ENCODE results near the gene NCBP1. TPM values are rescaled to one million over a fixed set of nuclear protein-coding genes. Genes with fewer than 3 reads are reported as not detected.
"Not testable (repeated sequence)": the region's sequence is repeated elsewhere in the genome, so short reads cannot be mapped to it uniquely, and the experiment has no call there.

Gene NCBP1
- total RNA-seq, 1 donor from 2014 or later, result 24.7 TPM

DNA sequence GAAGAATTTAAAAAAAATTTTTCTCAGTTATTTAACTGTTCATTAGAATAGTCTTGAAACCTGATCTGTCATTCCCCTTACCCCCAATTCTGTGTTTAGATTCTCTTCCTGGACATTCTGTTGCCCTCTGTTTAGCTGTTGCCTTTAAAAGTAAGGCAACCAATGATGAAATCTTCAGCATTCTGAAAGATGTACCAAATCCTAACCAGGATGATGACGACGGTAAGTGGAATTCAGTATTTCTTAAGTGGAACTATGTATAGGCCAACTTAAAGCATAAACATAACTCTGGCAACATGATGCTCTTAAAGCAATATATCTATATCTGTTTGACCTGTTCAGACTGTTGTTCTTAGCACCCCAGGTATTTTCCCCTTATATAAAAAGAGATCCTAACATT, 27.2 kb downstream of the NCBP1 start:
- intact Hi-C loops (cut with DNase I), result no loop called here
- DNase-seq (ENCODE audit: low spot score) (no peak), ATAC-seq (no peak)

DNA sequence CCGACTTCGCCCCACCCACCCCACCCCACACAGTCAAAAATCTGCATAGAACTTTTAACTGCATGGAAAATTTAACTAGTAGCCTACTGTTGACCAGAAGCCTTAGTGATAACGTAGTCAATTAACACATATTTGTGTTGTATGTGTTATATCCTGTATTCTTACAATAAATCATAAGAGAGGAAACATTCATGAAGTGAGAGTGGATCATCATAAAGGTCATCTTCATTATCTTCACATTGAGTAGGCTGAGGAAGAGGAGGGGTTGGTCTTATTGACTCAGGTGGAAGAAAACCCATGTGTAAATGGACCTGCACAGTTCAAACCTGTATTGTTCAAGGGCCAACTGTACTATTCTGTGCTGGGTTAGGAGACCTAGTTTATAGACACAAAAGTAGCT, 32.1 kb downstream of the NCBP1 start:
- intact Hi-C loops (cut with DNase I), result no loop called here
- DNase-seq (ENCODE audit: low spot score) (no peak), ATAC-seq (no peak)

DNA sequence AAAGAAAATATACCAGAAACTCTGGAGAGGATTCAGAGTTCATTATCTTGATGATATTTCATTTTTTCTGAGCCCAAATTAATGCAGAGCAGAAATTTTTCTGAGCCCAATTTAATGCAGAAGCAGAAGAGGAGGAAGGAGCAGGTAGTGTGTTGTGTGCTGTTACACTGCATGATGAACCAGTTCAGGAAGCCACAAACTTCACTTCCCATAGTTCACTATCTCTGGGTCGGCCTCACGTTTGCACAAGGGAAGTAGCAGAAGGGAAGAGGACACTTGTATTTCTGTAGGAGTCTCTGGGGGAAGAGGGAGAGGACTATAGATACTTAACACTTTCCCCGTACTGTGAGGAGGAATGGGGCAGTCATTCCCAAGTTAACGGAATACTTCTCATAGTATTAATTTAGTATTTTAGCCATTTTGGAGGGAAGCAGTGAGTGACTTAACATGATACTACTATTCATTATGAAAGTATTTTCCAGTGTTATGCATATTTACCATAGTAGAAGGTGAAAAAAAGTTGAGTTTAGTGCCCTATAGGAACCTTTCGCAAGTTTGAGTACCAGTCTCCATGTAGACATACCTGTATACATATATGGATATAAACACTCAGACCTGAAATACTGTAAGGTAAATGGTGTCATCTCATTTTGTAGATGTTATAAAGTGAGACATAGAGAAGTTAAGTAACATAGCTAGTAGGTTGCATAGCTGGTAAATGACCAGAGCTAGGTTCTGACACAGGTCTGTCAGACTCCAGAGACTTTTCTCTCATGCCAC, 33.5 kb downstream of the NCBP1 start:
- intact Hi-C loops (cut with DNase I), result no loop called here
- ATAC-seq, result peak; percentile 28

DNA sequence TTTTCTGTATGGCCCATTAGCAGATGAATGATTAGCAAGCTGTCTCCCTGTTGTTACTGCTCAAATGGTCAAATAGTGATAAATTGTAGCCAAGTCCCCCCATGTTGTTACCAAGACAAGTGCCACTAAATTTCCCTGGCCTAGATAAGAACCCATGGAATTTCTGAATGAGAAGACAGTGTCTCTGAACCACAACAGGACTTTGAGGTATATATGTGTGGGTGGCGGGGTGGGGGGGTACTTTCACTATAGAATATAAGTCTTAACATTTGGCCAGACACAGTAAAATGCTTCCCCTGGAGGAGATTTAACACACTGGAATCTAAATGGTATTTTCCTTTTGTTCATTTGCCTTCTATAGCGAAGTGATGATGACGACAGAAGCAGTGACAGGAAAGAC, 34.9 kb downstream of the NCBP1 start:
- DNase-seq (ENCODE audit: low spot score), result no peak
- intact Hi-C loops (cut with DNase I), result no loop called here
- ATAC-seq, result no peak

More for the DNA sequence above, 33.5 kb downstream of the NCBP1 start:
- DNase-seq (ENCODE audit: low spot score), result no peak

DNA sequence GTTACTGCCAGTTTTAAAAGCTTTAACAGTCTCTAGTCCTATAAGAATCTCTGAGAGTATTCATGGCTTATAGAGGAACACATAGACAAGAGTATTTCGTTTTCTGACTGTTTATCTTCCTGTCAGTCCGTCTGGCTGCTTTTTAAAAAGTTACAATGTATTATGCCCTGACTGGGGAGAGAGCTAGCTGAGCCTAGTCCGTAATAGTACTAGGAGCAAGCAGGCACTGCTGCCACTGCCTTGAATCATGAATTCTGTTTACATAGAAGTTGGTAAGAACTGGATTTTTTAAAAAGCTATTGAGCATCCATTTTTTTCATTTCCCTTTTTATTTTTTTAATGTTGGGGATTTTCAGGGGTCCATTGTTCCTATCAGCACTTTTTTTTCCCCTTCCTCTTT, 37.0 kb downstream of the NCBP1 start:
- ATAC-seq, result no peak
- intact Hi-C loops (cut with DNase I), result no loop called here
- no peak for DNase-seq (ENCODE audit: low spot score)

DNA sequence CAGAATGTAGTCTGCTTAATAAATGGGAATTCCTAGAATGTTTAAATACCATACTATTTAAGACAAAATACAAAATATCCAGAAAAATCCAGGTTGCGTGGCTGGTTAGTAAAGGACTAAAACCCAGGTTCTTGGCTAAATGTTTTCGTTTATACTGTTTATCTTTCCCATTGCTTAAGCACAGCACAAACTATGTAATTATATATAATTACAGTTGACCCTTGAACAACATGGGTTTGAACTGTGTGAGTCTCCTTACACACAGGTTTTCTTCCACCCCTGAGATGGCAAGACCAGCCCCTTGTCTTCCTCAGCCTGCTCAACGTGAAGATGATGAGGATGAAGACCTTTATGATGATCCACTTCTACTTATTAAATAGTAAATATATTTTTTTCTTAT, 38.8 kb downstream of the NCBP1 start:
- DNase-seq (ENCODE audit: low spot score), result no peak
- intact Hi-C loops (cut with DNase I), result no loop called here
- no peak for ATAC-seq

DNA sequence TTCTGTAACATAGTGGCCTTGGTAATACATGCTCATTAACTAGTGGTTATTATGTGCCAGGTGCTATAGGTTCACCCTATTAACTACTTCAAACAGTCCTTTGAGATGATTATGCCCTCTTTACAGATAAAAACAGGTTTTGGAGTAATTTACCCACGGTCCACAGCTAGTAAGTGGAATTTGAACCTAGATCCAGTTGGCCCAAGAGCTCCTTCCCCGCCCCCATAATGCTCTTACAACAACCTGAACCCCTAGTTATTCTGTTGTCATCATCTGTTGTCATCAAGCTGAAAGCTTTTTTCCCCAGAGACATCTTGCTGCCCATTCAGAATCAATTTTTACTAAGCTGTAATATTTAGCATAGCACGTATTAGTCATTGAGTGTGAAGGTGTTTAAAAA, 40.3 kb downstream of the NCBP1 start:
- DNase-seq (ENCODE audit: low spot score), result no peak
- intact Hi-C loops (cut with DNase I), result no loop called here
- no peak for ATAC-seq

DNA sequence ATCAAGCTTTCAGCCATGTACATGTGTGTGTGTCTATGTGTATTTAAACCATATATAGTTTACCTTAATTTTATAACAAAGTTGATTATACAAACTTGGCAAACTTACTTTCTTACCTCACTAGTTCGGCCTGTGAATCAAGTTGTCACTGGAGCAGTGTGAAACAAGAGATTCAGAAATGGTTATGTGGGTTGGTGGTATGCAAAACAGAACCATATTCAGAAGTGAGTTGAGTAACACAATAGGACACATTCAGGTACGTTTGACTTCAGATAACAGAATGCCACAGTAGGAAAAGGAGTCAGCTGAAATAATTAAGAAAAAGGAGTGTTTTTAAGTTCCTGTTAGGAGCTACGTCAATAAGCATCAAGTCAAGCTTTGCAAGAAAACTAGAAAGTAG, 42.0 kb downstream of the NCBP1 start:
- ATAC-seq (no peak), DNase-seq (ENCODE audit: low spot score) (no peak)
- intact Hi-C loops (cut with DNase I), result no loop called here

DNA sequence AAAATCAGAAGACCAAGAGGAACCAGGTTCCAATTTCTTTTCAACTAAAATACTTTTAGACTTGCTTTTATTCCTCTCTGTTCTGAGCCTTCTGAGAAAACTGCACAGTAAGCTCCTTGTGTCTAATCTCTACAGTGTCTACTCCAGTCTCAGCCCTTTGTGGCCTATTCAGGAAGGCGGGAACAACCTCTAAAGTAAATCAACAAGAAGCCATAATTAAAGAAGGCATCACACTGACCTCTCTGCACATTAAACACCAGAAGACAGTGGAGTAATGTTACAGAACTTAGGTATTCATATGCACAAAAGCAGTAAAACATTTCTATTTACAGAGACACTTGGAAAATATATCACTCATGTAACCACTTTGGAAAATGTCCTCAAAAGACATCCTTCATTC, 48.6 kb downstream of the NCBP1 start:
- intact Hi-C loops (cut with DNase I), result no loop called here
- DNase-seq (ENCODE audit: low spot score), result no peak
- no peak for ATAC-seq

DNA sequence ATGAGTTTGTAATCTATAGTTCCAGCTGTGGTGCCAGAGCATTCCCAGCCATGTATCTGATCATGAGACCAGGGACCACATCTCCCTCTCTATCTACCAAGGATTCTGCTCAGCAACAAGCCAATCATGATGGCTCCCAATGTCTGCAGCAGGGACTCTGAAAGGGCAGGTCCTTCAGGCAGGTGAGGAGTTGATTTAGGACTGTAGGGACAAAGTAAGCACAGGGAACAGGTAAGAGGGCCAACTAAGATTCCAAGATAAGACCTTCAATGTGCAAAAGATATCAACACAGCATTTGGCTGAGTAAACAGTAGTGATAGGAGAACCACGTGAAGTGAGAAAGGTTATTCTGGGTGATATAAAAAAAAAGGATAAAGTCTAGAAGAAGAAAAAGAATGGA, 55.0 kb downstream of the NCBP1 start:
- DNase-seq (ENCODE audit: low spot score) (no peak), ATAC-seq (no peak)
- intact Hi-C loops (cut with DNase I), result no loop called here

DNA sequence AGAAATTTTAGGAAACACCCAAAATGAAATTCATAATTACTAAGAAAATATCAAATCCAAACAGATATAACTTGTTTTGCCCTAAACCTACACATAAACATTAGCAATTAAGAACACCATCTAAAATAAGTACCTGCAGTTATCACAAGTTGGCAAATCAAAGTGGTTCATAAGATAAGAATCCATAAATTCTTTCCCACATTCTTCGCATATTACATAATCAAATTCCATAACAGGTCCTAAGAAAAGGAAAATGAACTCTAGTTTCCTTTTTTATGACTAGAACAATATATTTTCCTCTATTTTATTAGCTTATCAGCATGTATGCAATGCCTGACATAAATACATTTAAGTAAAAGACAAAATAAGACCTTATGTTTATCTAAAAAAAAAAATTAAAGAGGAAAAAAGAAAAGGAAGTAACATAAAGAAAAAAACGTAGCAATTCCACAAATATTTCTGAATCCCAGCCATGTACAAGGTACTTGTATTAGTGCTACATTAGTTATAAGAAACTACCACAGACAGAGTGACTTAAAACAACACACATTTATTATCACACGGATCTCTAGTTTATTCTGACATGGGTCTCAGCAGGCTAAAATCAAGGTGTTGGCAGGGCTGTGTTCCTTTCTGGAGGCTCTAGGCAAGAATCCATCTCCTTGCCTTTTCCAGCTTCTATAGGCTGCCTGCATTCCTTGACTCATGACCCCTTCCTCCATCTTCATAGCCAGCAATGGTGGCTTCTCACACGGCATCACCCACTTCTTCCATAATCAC, 56.0 kb downstream of the NCBP1 start:
- DNase-seq (ENCODE audit: low spot score), result no peak
- ATAC-seq, result no peak
- intact Hi-C loops (cut with DNase I), result no loop called here

DNA sequence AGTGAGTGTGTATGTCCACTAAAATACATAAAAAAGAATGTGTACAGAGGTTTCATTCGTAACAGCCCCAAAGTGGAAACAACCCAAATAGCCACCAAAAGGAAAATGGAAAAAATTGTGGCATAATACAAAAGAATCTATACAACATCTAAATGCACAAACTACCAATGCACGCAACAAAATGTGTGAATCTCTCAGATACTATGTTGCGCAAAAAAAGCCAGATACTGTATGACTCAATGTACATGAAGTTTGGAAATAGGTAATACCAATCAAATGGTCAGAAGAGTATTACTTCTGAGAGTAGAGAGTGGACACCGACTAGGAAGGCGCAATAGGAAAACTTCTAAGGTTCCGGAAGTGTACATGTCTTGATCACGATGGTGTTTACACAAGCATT, 61.1 kb downstream of the NCBP1 start:
- intact Hi-C loops (cut with DNase I), result no loop called here
- DNase-seq (ENCODE audit: low spot score), result no peak
- no peak for ATAC-seq

DNA sequence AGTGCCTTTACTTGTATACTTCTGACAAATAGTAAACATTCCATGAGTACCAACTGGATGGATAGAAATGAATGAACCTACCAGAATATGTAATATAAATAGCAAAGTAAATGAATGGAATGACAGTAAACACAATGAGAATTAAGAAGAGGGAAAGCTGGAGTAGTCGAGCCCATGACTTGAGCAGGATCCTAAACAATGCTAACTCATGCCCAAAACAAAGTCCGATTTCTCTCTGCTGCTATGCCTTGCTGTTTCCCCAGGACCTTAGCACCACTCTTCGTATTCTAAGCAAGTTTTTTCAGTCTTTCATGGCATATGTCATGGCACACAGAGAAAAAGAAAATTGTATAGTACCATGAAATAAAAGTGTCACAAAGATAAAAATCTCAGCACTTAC, 61.8 kb downstream of the NCBP1 start:
- ATAC-seq (no peak), DNase-seq (ENCODE audit: low spot score) (no peak)
- intact Hi-C loops (cut with DNase I), result no loop called here

DNA sequence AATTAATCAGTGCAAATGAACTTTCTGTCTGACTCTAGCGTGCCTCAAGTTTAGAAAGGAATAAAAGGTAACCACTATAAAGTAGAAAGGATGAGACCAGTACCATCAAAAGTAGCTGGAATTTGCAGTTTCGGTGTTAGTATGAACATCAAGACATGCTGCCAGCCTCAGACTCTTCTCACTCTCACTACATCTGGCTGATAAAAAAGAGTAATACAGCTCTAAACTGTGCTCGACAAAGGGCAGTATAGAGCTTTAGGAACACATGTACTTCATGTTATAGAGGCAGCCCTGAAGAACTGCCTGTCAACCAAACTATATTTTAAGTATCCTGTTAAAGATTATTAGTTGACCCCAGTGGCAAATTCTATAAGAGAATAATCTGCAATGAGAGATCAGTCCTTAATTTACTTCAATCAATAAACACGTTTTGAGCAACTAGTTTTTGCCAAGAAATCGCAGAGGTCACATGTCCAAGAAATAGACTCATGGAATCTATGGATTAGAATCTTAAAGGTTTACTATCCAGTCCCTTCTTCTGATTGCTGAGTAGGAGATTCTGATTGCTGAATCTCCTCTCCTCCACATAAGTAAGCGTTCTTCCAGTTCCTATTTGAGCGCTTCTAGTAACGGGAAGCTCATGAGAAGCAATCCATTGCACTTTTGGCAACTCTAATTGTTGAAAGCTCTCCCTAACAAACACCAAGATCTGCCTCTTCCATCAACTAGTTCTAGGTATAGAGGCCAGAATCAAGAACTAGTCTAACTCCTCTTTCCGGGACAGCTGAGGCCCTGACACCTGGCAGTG, 62.6 kb downstream of the NCBP1 start:
- intact Hi-C loops (cut with DNase I), result no loop called here
- DNase-seq (ENCODE audit: low spot score) (no peak), ATAC-seq (no peak)

DNA sequence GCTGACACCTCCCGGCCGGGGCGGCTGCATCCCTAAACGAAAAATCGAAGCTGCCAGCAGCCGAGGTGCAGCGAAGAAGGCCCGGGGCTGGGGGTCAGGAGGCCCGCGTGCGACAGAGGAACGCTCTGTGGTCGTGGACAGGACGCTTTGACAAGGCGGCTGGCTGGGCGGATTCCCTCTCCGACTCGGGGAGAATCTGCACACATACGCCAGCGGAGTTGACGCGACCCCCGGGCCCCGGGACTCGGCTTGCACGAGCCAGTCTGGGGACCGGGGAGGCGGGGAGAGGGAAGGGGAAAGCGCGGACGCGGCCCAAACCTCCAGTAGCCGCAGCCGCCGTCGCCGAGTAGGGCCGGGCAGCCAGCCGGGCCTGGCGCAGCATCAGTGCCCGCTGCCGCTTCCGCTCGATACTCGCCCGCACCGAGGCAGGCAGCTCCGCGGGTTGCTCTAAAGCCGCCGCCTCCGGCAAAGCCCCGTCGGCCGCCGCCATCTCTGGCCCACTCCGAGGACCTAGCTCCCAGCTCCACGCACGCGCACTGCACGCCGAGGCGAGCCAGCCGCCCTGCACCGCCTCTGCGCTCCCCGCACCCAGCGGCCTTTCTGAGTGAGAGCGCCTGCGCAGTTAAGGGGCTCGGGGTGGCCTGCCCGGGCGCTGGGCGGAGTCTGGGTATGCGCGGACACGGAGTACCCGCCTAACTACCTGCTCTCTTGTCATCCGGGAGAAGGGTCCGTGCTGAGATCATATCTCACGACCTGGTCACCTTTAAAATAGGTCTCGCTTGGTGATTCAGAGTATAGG, 63.4 kb downstream of the NCBP1 start, which contains the start of gene XPA:
Gene XPA (minus strand): TSS at position 538 of the 799 bp plus-strand sequence. CDS start 48 bp downstream, at position 490.
- peak; percentile 99 for ATAC-seq
- intact Hi-C loops (cut with DNase I), result no loop called here
- DNase-seq (ENCODE audit: low spot score), result peak; percentile 98

DNA sequence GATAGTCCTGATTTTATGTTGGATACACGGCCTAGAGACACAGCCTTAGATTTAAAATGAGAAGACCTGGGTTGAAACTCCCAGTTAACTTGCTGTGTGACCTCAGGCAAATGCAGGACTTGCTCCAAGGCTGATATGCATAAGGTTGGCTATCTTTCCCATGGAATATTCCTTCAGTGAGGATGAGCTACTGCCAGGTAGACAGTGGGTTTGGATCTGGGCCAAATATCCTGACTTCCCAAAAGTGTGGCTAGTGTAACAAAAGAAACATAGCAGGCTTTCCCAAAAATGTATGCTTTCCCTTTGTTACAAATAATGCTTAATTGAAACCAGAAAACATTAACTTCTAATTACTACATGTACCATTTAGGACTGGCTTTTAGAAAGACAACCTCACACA, 64.2 kb downstream of the NCBP1 start:
- DNase-seq (ENCODE audit: low spot score) (no peak), ATAC-seq (no peak)
- intact Hi-C loops (cut with DNase I), result no loop called here

DNA sequence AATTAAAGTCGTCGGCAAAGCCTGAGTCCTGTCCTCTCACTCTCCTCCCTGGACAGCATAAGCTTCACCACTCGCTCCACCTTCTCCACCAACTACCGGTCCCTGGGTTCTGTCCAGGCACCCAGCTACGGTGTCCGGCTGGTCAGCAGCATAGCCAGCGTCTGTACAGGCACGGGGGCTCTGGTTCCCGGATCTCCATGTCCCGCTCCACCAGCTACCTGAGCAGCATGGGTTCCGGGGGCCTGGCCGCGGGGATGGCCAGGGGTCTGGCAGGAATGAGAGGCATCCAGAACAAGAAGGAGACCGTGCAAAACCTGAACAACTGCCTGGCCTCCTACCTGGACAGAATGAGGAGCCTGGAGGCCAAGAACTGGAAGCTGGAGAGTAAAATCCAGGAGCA, 65.2 kb downstream of the NCBP1 start:
- intact Hi-C loops (cut with DNase I), result no loop called here
- DNase-seq (ENCODE audit: low spot score) (no peak), ATAC-seq (no peak)

DNA sequence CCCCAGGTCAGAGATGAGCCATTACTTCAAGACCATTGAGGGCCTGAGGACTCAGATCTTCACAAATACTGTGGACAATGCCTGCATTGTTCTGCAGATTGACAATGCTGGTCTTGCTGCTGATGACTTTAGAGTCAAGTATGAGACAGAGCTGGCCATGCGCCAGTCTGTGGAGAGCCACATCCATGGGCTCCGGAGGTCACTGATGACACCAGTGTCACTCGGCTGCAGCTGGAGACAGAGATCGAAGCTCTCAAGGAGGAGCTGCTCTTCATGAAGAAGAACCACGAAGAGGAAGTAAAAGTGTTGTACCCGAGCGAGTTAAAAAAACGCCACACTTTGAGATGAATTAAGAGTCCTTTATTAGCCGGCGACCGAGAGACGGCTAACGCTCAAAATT, 65.7 kb downstream of the NCBP1 start:
- ATAC-seq; DNase-seq (ENCODE audit: low spot score); intact Hi-C loops (cut with DNase I): not testable (repeated sequence)

DNA sequence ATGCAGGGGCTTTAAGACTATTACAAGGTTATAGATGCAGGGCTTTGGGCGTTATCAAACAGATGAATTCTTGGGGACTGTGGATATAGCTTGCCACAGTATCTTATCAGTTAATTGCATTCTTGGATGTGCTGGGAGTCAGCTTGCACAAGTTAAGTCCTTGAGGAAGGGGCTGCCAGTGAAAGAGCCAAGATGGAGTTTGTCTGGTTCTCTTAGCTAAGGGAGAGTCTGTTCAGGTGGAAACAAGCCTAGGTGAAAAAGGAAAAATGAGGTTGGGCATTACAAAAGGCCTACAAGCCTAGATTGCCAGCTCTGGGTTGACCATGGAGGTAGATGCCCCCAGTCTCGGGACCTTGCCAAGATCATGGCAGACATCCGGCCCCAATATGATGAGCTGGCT, 66.2 kb downstream of the NCBP1 start:
- ATAC-seq; DNase-seq (ENCODE audit: low spot score): not testable (repeated sequence)
- intact Hi-C loops (cut with DNase I), result loop anchor here (10.0 kb wide), 1 partner anchor 195 kb away; no protein-coding TSS in a partner anchor
